ENCODE measurements around the gene GIGYF1.

The GIGYF1 gene

GRCh38 chr7:100699018-100699417 is 5.0 kb upstream of the GIGYF1 start:
- CTCF ChIA-PET, result interaction anchor here (8.5 to 14.6 kb wide), 2 partner anchors 8 to 151 kb away, joined by 119 to 330 read pairs; partner anchors contain the start of genes GIGYF1 and SLC12A9
- POLR2A ChIA-PET, result no interaction called here
- no peak for DNase-seq (ENCODE audit: low read depth, low spot score)
- no peak overlapping the region for H3K4me3 ChIP-seq (ENCODE audit: low read depth, low read length)
- no peak for TF ChIP-seq CTCF (IDR thresholded peaks at IDR 0.05; ENCODE audit: insufficient read depth, low read length, missing control alignments)

- DNase-seq (ENCODE audit: low read depth, low spot score), result no peak
- TF ChIP-seq CTCF (IDR thresholded peaks at IDR 0.05; ENCODE audit: insufficient read depth, low read length, missing control alignments), result no peak
- ChIA-PET CTCF (interaction anchor here (0.8 to 4.4 kb wide), 4 partner anchors 9 to 156 kb away, joined by 3 to 46 read pairs (median 16); partner anchors contain the start of genes POP7 and SLC12A9), POLR2A (interaction anchor here (0.8 kb wide), 1 partner anchor 13 kb away, joined by 3 read pairs; no protein-coding TSS in a partner anchor)
- H3K4me3 ChIP-seq (ENCODE audit: low read depth, low read length), result no peak overlapping the region
These were observed 2.1 kb upstream of the GIGYF1 start for GRCh38 chr7:100696123-100696521.

- TF ChIP-seq CTCF (IDR thresholded peaks at IDR 0.05; ENCODE audit: insufficient read depth, low read length, missing control alignments), result no peak
- POLR2A ChIA-PET, result interaction anchor here (0.6 to 4.1 kb wide), 6 partner anchors 9 to 108 kb away, joined by 3 to 17 read pairs (median 6); partner anchors contain the start of genes FBXO24, MOSPD3 and POP7
- peak overlapping the region; percentile 74 for H3K4me3 ChIP-seq (ENCODE audit: low read depth, low read length)
- no peak for DNase-seq (ENCODE audit: low read depth, low spot score)
- CTCF ChIA-PET, result interaction anchor here (0.7 to 8.2 kb wide), 23 partner anchors 9 to 264 kb away, joined by 3 to 180 read pairs (median 11); partner anchors contain the start of genes FBXO24, LRCH4, MEPCE and MOSPD3
These were observed 545 bp downstream of the GIGYF1 start for GRCh38 chr7:100693312-100694097.

- DNase-seq (ENCODE audit: low read depth, low spot score), result no peak
- no peak for TF ChIP-seq CTCF (IDR thresholded peaks at IDR 0.05; ENCODE audit: insufficient read depth, low read length, missing control alignments)
- POLR2A ChIA-PET, result interaction anchor here (0.6 to 4.1 kb wide), 6 partner anchors 8 to 671 kb away, joined by 3 to 17 read pairs (median 6); partner anchors contain the start of genes FBXO24, MOSPD3 and POP7
- CTCF ChIA-PET, result interaction anchor here (0.7 to 8.2 kb wide), 35 partner anchors 10 to 255 kb away, joined by 3 to 180 read pairs (median 8); partner anchors contain the start of genes EPHB4, FBXO24, GNB2 and LRCH4
- H3K4me3 ChIP-seq (ENCODE audit: low read depth, low read length), result peak overlapping the region; percentile 74
These were observed 1.5 kb downstream of the GIGYF1 start for GRCh38 chr7:100692578-100692961.

GRCh38 chr7:100691676-100692577 is 2.1 kb downstream of the GIGYF1 start:
- ChIA-PET CTCF (interaction anchor here (0.7 to 8.2 kb wide), 54 partner anchors 11 to 245 kb away, joined by 3 to 180 read pairs (median 6); partner anchors contain the start of genes AGFG2, EPHB4, FBXO24 and GNB2), POLR2A (interaction anchor here (0.6 to 4.1 kb wide), 5 partner anchors 14 to 670 kb away, joined by 3 to 17 read pairs (median 5); partner anchors contain the start of genes FBXO24, MOSPD3 and POP7)
- TF ChIP-seq CTCF (IDR thresholded peaks at IDR 0.05; ENCODE audit: insufficient read depth, low read length, missing control alignments), result peak; percentile 88
- DNase-seq (ENCODE audit: low read depth, low spot score), result no peak
- peak overlapping the region; percentile 74 for H3K4me3 ChIP-seq (ENCODE audit: low read depth, low read length)
